Measurements from ENCODE around the gene PDAP1. TPM values are rescaled to one million over a fixed set of nuclear protein-coding genes. Genes with fewer than 3 reads are reported as not detected.

PDAP1 gene
- total RNA-seq, 2 experiments from 2014 or later = 35.0 to 38.0 TPM

DNA sequence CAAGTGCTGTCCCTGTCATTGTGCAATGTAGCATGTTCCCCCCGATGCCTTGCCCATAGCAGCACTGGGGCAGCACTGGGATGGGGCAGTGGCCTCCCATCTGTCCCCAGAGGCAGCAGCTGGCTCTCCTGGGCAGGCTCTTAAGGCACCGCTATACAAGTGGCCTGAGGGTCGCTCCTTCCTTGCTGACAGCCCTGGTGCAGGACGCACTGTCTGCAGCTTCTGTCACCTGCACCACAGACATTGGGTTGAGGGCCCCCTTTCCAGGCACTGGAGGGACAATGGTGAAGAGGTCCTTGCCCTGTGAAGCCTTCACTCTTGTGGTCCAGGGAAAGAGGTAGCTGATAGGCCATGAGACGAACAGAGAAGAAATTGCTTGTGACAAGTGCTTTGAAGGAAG, 40.9 kb upstream of the PDAP1 start:
- H3K4me1 Mint-ChIP-seq (ENCODE audit: low read depth) = no peaks in the 10 kb centered on the region
- DNase-seq (no peak), ATAC-seq (ENCODE audit: poor library complexity) (no peak)
- H3K36me3 Mint-ChIP-seq (ENCODE audit: low read depth) = peaks cover 80% of the 10 kb centered on the region
- H3K9me3 ChIP-seq (ENCODE audit: control insufficient read depth in 1 of 2, insufficient read depth in 1 of 2, low read length in 2 of 2) = no peaks in the 10 kb centered on the region
- H3K27me3 ChIP-seq (ENCODE audit: control insufficient read depth in 1 of 2, insufficient read depth in 2 of 2, low read length in 2 of 2) = no peaks in the 10 kb centered on the region
- H3K36me3 ChIP-seq (ENCODE audit: insufficient read depth, low read length) = peaks cover 71% of the 10 kb centered on the region
- no peaks in the 10 kb centered on the region for H3K9me3 Mint-ChIP-seq
- intact Hi-C loops (cut with DNase I, micrococcal nuclease) = no loop called here
- POLR2A ChIA-PET = interaction anchor here (1.1 kb wide), 1 partner anchor 11 kb away, joined by 3 read pairs; the partner anchor contains the start of genes CPSF4 and PTCD1
- no peak overlapping the region for H3K27ac Mint-ChIP-seq
- CTCF ChIA-PET = no interaction called here
- no peak overlapping the region for H3K4me3 Mint-ChIP-seq
- H3K4me1 ChIP-seq (ENCODE audit: insufficient read depth, low read length) = no peaks in the 10 kb centered on the region
- no peaks in the 10 kb centered on the region for H3K27me3 Mint-ChIP-seq
- H3K4me3 ChIP-seq (ENCODE audit: low read length) = no peak overlapping the region
- H3K27ac ChIP-seq (ENCODE audit: low read depth in 1 of 2, low read length in 2 of 2) = no peak overlapping the region
- TF ChIP-seq, protein P1, sequence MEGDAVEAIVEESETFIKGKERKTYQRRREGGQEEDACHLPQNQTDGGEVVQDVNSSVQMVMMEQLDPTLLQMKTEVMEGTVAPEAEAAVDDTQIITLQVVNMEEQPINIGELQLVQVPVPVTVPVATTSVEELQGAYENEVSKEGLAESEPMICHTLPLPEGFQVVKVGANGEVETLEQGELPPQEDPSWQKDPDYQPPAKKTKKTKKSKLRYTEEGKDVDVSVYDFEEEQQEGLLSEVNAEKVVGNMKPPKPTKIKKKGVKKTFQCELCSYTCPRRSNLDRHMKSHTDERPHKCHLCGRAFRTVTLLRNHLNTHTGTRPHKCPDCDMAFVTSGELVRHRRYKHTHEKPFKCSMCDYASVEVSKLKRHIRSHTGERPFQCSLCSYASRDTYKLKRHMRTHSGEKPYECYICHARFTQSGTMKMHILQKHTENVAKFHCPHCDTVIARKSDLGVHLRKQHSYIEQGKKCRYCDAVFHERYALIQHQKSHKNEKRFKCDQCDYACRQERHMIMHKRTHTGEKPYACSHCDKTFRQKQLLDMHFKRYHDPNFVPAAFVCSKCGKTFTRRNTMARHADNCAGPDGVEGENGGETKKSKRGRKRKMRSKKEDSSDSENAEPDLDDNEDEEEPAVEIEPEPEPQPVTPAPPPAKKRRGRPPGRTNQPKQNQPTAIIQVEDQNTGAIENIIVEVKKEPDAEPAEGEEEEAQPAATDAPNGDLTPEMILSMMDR (IDR thresholded peaks at IDR 0.05) = no peak

DNA sequence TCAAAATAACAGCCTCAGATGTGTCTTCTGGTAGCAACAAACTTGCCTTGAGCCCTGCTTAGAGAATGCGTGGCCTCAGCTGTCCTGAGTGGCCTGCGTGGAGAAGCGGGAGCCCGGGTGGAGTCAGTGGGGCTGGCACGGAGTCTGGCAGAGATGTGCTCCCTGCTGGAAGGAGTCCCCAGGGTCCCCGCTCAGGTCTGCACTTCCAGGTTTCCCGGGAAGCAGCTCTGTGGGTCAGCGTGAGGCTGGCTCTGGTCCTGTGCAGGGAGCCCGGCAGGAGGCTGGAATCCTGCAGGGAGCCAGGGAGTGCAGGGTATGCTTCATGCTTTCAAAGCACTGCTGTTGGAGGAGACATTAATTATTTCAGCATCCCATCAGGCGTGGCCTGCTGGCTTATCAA, 40.5 kb upstream of the PDAP1 start:
- Mint-ChIP-seq H3K4me1 (ENCODE audit: low read depth) (no peaks in the 10 kb centered on the region), H3K27ac (no peak overlapping the region), H3K27me3 (no peaks in the 10 kb centered on the region), H3K36me3 (ENCODE audit: low read depth) (peaks cover 78% of the 10 kb centered on the region), H3K4me3 (no peak overlapping the region), H3K9me3 (no peaks in the 10 kb centered on the region)
- no peak for DNase-seq
- intact Hi-C loops (cut with DNase I, micrococcal nuclease) = no loop called here
- no peaks in the 10 kb centered on the region for H3K27me3 ChIP-seq (ENCODE audit: control insufficient read depth in 1 of 2, insufficient read depth in 2 of 2, low read length in 2 of 2)
- no peak overlapping the region for H3K27ac ChIP-seq (ENCODE audit: low read depth in 1 of 2, low read length in 2 of 2)
- H3K9me3 ChIP-seq (ENCODE audit: control insufficient read depth in 1 of 2, insufficient read depth in 1 of 2, low read length in 2 of 2) = no peaks in the 10 kb centered on the region
- H3K36me3 ChIP-seq (ENCODE audit: insufficient read depth, low read length) = peaks cover 70% of the 10 kb centered on the region
- TF ChIP-seq, protein P1 (IDR thresholded peaks at IDR 0.05) = no peak
- no peaks in the 10 kb centered on the region for H3K4me1 ChIP-seq (ENCODE audit: insufficient read depth, low read length)
- no peak for ATAC-seq (ENCODE audit: poor library complexity)
- no peak overlapping the region for H3K4me3 ChIP-seq (ENCODE audit: low read length)
- ChIA-PET CTCF (no interaction called here), POLR2A (interaction anchor here (1.1 kb wide), 1 partner anchor 10 kb away, joined by 3 read pairs; the partner anchor contains the start of genes CPSF4 and PTCD1)

DNA sequence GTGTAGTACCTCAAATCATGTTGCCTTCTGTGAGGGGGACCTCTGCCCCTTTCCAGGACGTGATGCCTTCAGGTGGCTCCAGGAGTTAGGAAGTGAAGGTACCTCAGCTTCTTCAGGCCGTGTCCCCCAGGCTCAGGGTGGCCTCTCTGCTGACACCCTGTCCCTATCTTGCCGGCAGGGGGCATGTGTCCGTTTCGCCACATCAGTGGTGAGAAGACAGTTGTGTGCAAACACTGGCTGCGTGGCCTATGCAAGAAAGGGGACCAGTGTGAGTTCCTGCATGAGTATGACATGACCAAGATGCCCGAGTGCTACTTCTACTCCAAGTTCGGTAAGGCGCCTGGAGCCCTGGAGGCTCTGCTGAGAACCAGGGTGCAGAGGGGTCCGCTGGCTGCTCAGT, 39.5 kb upstream of the PDAP1 start:
- Histone ChIP-seq H3K27me3 (ENCODE audit: control insufficient read depth in 1 of 2, insufficient read depth in 2 of 2, low read length in 2 of 2) (no peaks in the 10 kb centered on the region), H3K9me3 (ENCODE audit: control insufficient read depth in 1 of 2, insufficient read depth in 1 of 2, low read length in 2 of 2) (no peaks in the 10 kb centered on the region), H3K4me3 (ENCODE audit: low read length) (no peak overlapping the region), H3K36me3 (ENCODE audit: insufficient read depth, low read length) (peaks cover 69% of the 10 kb centered on the region), H3K27ac (ENCODE audit: low read depth in 1 of 2, low read length in 2 of 2) (no peak overlapping the region), H3K4me1 (ENCODE audit: insufficient read depth, low read length) (no peaks in the 10 kb centered on the region)
- Mint-ChIP-seq H3K4me1 (ENCODE audit: low read depth) (no peaks in the 10 kb centered on the region), H3K27ac (no peak overlapping the region), H3K27me3 (no peaks in the 10 kb centered on the region), H3K9me3 (no peaks in the 10 kb centered on the region), H3K4me3 (no peak overlapping the region), H3K36me3 (ENCODE audit: low read depth) (peaks cover 75% of the 10 kb centered on the region)
- CTCF ChIA-PET = interaction anchor here (0.7 kb wide), 1 partner anchor 1699 kb away, joined by 3 read pairs; no protein-coding TSS in a partner anchor
- intact Hi-C loops (cut with DNase I, micrococcal nuclease) = no loop called here
- POLR2A ChIA-PET = no interaction called here
- ATAC-seq (ENCODE audit: poor library complexity) (no peak), DNase-seq (peak in 1 of 14 experiments; percentile 26)
- TF ChIP-seq, protein P1 (IDR thresholded peaks at IDR 0.05) = no peak
